SK-N-SH treated with all-trans-retinoic acid at 6 μM for 48 hours (cell line): ENCODE data around the gene AMPD3.

Source experiments
- GLIS3 ChIP-seq: fragments of 250-450 bp; sonication (Bioruptor Pico); IDR thresholded peaks from 2 replicates; pipeline ENCODE4 v1.5.0; 2020; ENCODE audit warnings: mild to moderate bottlenecking, moderate library complexity
- RARB ChIP-seq: fragments of 250-450 bp; sonication (Bioruptor Pico); IDR thresholded peaks from 2 replicates; pipeline ENCODE4 v1.8.0; 2021; ENCODE audit warnings: mild to moderate bottlenecking, moderate library complexity
- SNAI2 ChIP-seq: fragments of 250-450 bp; sonication (Bioruptor Pico); IDR thresholded peaks from 2 replicates; pipeline ENCODE4 v1.5.0; 2020; ENCODE audit warnings: mild to moderate bottlenecking, moderate library complexity
- TOX ChIP-seq: fragments of 250-450 bp; sonication (Bioruptor Pico); IDR thresholded peaks from 2 replicates; pipeline ENCODE4 v1.8.0; 2021; ENCODE audit warnings: mild to moderate bottlenecking, moderate library complexity, borderline replicate concordance
- ZFP30 ChIP-seq: fragments of 450-650 bp; formaldehyde crosslinking; IDR thresholded peaks from 2 replicates; pipeline ENCODE4 v1.5.0; 2022; ENCODE audit warnings: mild to moderate bottlenecking, moderate library complexity
- ZNF70 ChIP-seq: fragments of 450-650 bp; formaldehyde crosslinking; IDR thresholded peaks from 2 replicates; pipeline ENCODE4 v1.5.0; 2020; ENCODE audit warnings: mild to moderate bottlenecking, moderate library complexity
- TF ChIP-seq, protein P1 (sequence below): fragments of 250-450 bp; sonication (Bioruptor Pico); IDR thresholded peaks from 2 replicates; pipeline ENCODE4 v1.5.1; 2020; ENCODE audit warnings: low read depth, mild to moderate bottlenecking, moderate library complexity
- TF ChIP-seq, protein P2 (sequence below): fragments of 250-450 bp; sonication (Bioruptor Pico); IDR thresholded peaks from 2 replicates; pipeline ENCODE4 v1.8.0; 2020; ENCODE audit warnings: mild to moderate bottlenecking, moderate library complexity, borderline replicate concordance
- TF ChIP-seq, protein P3 (sequence below): fragments of 250-450 bp; sonication (Bioruptor Pico); IDR thresholded peaks from 2 replicates; pipeline ENCODE4 v1.5.0; 2020; ENCODE audit warnings: mild to moderate bottlenecking, moderate library complexity

DNA sequence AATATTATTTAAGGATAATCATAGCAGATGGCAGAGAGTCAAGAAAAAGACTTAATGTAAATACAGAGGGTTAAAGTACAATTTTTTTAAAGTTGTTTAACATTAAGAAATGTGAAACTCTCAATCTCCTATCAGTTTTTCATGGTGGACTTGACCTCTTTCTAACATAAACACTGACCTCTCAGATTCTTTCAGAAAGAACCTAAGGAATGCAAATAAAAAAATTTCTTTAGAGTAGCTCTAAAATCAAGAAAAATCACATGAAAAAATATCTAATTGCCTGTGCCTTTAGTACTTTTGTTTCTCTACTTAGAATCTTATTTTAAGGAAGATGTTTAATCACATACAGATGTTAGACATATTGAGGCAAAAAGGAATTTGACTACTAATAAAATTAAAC lies 73.1 kb downstream of the AMPD3 start:
- TF ChIP-seq, protein P1, sequence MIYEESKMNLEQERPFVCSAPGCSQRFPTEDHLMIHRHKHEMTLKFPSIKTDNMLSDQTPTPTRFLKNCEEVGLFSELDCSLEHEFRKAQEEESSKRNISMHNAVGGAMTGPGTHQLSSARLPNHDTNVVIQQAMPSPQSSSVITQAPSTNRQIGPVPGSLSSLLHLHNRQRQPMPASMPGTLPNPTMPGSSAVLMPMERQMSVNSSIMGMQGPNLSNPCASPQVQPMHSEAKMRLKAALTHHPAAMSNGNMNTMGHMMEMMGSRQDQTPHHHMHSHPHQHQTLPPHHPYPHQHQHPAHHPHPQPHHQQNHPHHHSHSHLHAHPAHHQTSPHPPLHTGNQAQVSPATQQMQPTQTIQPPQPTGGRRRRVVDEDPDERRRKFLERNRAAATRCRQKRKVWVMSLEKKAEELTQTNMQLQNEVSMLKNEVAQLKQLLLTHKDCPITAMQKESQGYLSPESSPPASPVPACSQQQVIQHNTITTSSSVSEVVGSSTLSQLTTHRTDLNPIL, result no peak
- TF ChIP-seq, protein P2, sequence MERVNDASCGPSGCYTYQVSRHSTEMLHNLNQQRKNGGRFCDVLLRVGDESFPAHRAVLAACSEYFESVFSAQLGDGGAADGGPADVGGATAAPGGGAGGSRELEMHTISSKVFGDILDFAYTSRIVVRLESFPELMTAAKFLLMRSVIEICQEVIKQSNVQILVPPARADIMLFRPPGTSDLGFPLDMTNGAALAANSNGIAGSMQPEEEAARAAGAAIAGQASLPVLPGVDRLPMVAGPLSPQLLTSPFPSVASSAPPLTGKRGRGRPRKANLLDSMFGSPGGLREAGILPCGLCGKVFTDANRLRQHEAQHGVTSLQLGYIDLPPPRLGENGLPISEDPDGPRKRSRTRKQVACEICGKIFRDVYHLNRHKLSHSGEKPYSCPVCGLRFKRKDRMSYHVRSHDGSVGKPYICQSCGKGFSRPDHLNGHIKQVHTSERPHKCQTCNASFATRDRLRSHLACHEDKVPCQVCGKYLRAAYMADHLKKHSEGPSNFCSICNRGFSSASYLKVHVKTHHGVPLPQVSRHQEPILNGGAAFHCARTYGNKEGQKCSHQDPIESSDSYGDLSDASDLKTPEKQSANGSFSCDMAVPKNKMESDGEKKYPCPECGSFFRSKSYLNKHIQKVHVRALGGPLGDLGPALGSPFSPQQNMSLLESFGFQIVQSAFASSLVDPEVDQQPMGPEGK (CRISPR knock-in tag), result no peak
- TF ChIP-seq ZFP30, result no peak
- no peak for TF ChIP-seq GLIS3 (CRISPR knock-in tag)
- no peak for TF ChIP-seq RARB
- TF ChIP-seq ZNF70 (CRISPR knock-in tag), result no peak
- TF ChIP-seq, protein P3, sequence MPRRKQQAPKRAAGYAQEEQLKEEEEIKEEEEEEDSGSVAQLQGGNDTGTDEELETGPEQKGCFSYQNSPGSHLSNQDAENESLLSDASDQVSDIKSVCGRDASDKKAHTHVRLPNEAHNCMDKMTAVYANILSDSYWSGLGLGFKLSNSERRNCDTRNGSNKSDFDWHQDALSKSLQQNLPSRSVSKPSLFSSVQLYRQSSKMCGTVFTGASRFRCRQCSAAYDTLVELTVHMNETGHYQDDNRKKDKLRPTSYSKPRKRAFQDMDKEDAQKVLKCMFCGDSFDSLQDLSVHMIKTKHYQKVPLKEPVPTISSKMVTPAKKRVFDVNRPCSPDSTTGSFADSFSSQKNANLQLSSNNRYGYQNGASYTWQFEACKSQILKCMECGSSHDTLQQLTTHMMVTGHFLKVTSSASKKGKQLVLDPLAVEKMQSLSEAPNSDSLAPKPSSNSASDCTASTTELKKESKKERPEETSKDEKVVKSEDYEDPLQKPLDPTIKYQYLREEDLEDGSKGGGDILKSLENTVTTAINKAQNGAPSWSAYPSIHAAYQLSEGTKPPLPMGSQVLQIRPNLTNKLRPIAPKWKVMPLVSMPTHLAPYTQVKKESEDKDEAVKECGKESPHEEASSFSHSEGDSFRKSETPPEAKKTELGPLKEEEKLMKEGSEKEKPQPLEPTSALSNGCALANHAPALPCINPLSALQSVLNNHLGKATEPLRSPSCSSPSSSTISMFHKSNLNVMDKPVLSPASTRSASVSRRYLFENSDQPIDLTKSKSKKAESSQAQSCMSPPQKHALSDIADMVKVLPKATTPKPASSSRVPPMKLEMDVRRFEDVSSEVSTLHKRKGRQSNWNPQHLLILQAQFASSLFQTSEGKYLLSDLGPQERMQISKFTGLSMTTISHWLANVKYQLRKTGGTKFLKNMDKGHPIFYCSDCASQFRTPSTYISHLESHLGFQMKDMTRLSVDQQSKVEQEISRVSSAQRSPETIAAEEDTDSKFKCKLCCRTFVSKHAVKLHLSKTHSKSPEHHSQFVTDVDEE (CRISPR knock-in tag), result no peak
- TF ChIP-seq TOX (CRISPR knock-in tag), result no peak
- TF ChIP-seq SNAI2 (CRISPR knock-in tag), result no peak
